DMS114 treated with DMSO at 0.1 percent for 48 hours (cell line): ENCODE data around the gene ABCA13.

Experiments
- DNase-seq: peaks from one replicate; lab custom pipeline; 2025; ENCODE audit not compliant: unreplicated experiment; lab: John Stamatoyannopoulos, UW

Gene ABCA13

GRCh38 chr7:48621076-48621475 is 449.8 kb downstream of the ABCA13 start:
- no peak for DNase-seq

- DNase-seq = no peak
Observed at GRCh38 chr7:48627164-48627563, 455.9 kb downstream of the ABCA13 start.

GRCh38 chr7:48628793-48629349 is 457.6 kb downstream of the ABCA13 start:
- no peak for DNase-seq

- no peak for DNase-seq
Observed at GRCh38 chr7:48634116-48634632, 462.9 kb downstream of the ABCA13 start.

GRCh38 chr7:48635796-48636195 is 464.5 kb downstream of the ABCA13 start:
- no peak for DNase-seq

GRCh38 chr7:48636391-48637015 is 465.2 kb downstream of the ABCA13 start:
- DNase-seq = no peak

GRCh38 chr7:48637382-48637781 is 466.1 kb downstream of the ABCA13 start:
- DNase-seq = no peak

- DNase-seq = no peak
Observed at GRCh38 chr7:48638041-48638440, 466.8 kb downstream of the ABCA13 start.

- DNase-seq = no peak
Observed at GRCh38 chr7:48643431-48644013, 472.3 kb downstream of the ABCA13 start.

- no peak for DNase-seq
Observed at GRCh38 chr7:48658138-48658537, 486.9 kb downstream of the ABCA13 start.

GRCh38 chr7:48660306-48660870 is 489.1 kb downstream of the ABCA13 start:
- no peak for DNase-seq

GRCh38 chr7:48664241-48664640 is 493.0 kb downstream of the ABCA13 start:
- DNase-seq = no peak

GRCh38 chr7:48665353-48666135 is 494.3 kb downstream of the ABCA13 start:
- DNase-seq = no peak

GRCh38 chr7:48667407-48667806 is 496.1 kb downstream of the ABCA13 start:
- DNase-seq = no peak

- no peak for DNase-seq
Observed at GRCh38 chr7:48671656-48672055, 500.4 kb downstream of the ABCA13 start.

GRCh38 chr7:48681006-48681405 is 509.7 kb downstream of the ABCA13 start:
- DNase-seq = no peak

GRCh38 chr7:48691788-48692187 is 520.5 kb downstream of the ABCA13 start:
- no peak for DNase-seq
